NCI-H2107 treated with DMSO at 0.1 percent for 48 hours (cell line): ENCODE results near the gene SRPK3.
"Not testable (repeated sequence)": the region's sequence is repeated elsewhere in the genome, so short reads cannot be mapped to it uniquely, and the experiment has no call there.

Source experiments
- DNase-seq: peaks from one replicate; lab custom pipeline; 2025; ENCODE audit not compliant: unreplicated experiment; lab: John Stamatoyannopoulos, UW

SRPK3 gene

GRCh38 chrX:153780678-153781427 is at the start of gene SRPK3:
TSS of gene SRPK3 (plus strand) at chrX:153781041. CDS start at chrX:153781087, 46 bp downstream.
- no peak for DNase-seq

GRCh38 chrX:153731117-153731844 is 49.6 kb upstream of the SRPK3 start:
- DNase-seq: no peak

- DNase-seq: no peak
Measured at GRCh38 chrX:153731845-153732215, 49.0 kb upstream of the SRPK3 start.

GRCh38 chrX:153732401-153732800 is 48.4 kb upstream of the SRPK3 start:
- no peak for DNase-seq

GRCh38 chrX:153733651-153734240 is 47.1 kb upstream of the SRPK3 start:
- DNase-seq: no peak

GRCh38 chrX:153734871-153735270 is 46.0 kb upstream of the SRPK3 start:
- no peak for DNase-seq

- DNase-seq: no peak
Measured at GRCh38 chrX:153735274-153735673, 45.6 kb upstream of the SRPK3 start.

GRCh38 chrX:153736071-153736820 is 44.6 kb upstream of the SRPK3 start:
- DNase-seq: no peak

- DNase-seq: no peak
Measured at GRCh38 chrX:153736871-153737441, 43.9 kb upstream of the SRPK3 start.

- DNase-seq: no peak
Measured at GRCh38 chrX:153738056-153738605, 42.7 kb upstream of the SRPK3 start.

GRCh38 chrX:153739754-153740486 is 40.9 kb upstream of the SRPK3 start:
- DNase-seq: no peak

GRCh38 chrX:153740631-153741222 is 40.1 kb upstream of the SRPK3 start:
- no peak for DNase-seq

GRCh38 chrX:153741446-153741845 is 39.4 kb upstream of the SRPK3 start:
- no peak for DNase-seq

DNA sequence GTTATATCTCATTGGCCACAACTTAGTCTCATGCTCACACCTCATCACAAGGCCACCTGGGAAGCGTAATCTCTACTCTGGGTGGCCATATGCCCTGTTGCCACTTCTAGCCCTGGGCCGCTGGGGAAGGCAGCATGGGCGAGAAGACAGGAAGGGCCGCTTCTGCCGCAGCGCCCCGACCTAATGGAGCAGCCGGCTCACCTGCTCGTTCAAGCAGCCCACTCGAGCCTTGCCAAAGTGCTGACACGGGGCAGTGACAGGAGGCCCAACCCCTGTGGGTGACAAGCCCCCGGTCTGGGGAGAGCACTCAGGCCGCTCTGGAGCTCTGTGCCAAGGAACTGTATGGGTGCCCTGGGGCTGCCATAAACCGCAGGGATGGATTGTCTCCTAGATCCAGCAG is 38.7 kb upstream of the SRPK3 start:
- not testable (repeated sequence) for DNase-seq

GRCh38 chrX:153742796-153743467 is 37.9 kb upstream of the SRPK3 start:
- not testable (repeated sequence) for DNase-seq

DNA sequence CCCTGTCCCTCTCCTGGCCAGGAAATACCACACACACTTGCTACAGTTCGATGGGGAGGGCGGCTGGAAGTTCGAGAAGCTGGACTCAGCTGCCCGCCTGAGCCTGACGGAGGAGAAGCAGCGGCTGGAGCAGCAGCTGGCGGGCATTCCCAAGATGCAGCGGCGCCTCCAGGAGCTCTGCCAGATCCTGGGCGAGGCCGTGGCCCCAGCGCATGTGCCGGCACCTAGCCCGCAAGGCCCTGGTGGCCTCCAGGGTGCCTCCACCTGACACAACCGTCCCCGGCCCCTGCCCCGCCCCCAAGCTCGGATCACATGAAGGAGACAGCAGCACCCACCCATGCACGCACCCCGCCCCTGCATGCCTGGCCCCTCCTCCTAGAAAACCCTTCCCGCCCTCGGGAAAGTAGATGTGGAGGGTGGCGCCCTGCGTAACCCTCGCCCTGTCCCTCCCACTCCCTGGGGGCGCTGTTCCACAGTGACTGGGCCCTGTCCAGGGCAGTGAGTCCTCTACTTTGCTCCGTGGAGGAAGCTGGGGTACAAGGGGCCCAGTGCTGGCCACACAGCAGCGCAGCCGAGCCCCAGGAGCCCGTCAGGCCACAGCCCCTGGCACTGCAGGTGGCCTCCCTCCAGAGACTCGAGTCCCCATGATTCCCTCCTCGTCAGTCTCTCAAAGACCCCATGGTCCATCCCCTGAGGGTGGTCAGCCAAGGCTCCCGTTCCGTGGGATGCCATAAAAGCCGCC is 37.2 kb upstream of the SRPK3 start:
- peak; percentile 26 for DNase-seq

DNA sequence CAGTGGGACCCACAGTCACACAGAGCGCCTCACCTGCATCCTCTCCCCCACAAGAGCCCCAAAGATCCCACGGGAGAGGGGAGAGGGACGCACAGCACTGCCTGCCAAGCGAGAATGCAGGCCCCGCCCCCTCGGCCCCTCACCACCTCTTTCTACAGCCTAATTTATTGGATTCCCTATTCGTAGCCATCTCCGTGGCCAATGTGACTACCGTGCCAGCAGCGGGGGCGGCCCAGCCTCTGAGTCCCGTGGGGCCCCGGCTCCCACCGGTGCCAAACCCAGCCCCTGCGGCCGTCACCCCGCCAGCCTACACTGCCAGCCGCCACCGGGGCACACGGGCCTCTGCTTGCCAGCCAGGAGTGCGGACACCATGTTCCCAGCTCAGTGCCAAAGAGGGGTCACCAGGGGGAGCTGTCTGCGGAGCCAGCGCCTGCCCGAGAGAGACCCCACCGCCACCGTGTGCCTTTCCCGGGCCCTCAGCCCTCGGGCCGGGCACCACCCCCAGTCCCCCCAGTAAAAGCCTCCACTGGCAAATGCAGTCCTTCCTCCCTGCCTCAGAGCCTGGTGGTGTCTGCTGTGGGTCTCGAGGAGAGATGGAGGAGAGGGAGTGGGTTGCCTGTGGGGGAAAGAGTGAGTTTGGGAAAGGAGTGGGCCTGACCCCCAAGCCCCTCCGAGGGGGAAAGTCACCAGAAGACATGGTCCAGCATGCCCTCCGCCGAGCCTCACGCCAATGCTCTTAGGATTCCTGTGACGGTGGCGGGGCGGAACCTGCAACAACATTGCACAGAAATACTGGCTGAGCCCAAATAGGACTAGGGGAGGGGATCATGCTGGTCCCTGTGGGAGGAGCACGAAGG is 36.4 kb upstream of the SRPK3 start:
- DNase-seq: no peak

DNA sequence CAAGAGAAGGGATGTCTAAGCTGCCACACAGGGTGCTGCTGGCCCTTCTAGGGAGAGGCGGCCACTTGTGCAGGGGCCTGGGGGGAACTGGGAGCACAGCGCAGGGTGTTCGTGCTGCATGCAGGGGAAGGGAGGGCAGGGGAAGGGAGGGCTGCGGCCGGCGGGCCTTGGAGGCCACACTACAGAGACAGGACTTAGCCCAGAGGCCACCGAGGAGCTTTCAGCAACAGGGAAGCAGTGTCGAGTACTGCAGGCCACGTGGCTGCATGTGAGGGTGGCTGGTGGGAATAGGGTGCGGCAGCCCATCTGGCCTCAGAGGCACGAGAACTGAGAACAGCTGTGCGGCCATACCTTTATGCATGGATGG is 35.8 kb upstream of the SRPK3 start:
- not testable (repeated sequence) for DNase-seq
